HEK293 (cell line): ENCODE results near the gene SUOX.

Experiments used
- FEZF1 ChIP-seq: fragments of 450-650 bp; formaldehyde crosslinking; IDR thresholded peaks from 2 replicates; pipeline ENCODE4 v1.5.1; 2016; ENCODE audit warnings: missing biosample characterization, missing genetic modification characterization
- GLI2 ChIP-seq: fragments of 450-650 bp; formaldehyde crosslinking; IDR thresholded peaks from 2 replicates; pipeline ENCODE4; 2017; ENCODE audit warnings: missing biosample characterization, missing genetic modification characterization, low read depth, borderline replicate concordance
- GLI4 ChIP-seq: fragments of 450-650 bp; formaldehyde crosslinking; IDR thresholded peaks from 2 replicates; pipeline ENCODE4 v1.5.1; 2016; ENCODE audit warnings: missing biosample characterization, missing genetic modification characterization
- GLIS1 ChIP-seq: fragments of 450-650 bp; formaldehyde crosslinking; IDR thresholded peaks from 2 replicates; pipeline ENCODE4 v1.5.1; 2016; ENCODE audit warnings: missing biosample characterization, missing genetic modification characterization
- KLF10 ChIP-seq: fragments of 450-650 bp; IDR thresholded peaks from 2 replicates; pipeline ENCODE4 v1.5.1; 2018; ENCODE audit warnings: missing biosample characterization, mild to moderate bottlenecking, missing genetic modification characterization
- KLF16 ChIP-seq: fragments of 450-650 bp; formaldehyde crosslinking; IDR thresholded peaks from 2 replicates; pipeline ENCODE4 v1.5.1; 2017; ENCODE audit warnings: missing biosample characterization, missing genetic modification characterization
- MZF1 ChIP-seq: fragments of 450-650 bp; formaldehyde crosslinking; IDR thresholded peaks from 2 replicates; pipeline ENCODE4 v1.5.1; 2017; ENCODE audit warnings: missing biosample characterization, missing genetic modification characterization, borderline replicate concordance
- PATZ1 ChIP-seq: fragments of 450-650 bp; formaldehyde crosslinking; IDR thresholded peaks from 2 replicates; pipeline ENCODE4 v1.5.1; 2016; ENCODE audit warnings: missing biosample characterization, missing genetic modification characterization
- PRDM6 ChIP-seq: fragments of 450-650 bp; formaldehyde crosslinking; IDR thresholded peaks from 2 replicates; pipeline ENCODE4 v1.5.1; 2017; ENCODE audit warnings: missing biosample characterization, missing genetic modification characterization
- WT1 ChIP-seq: fragments of 450-650 bp; formaldehyde crosslinking; IDR thresholded peaks from 2 replicates; pipeline ENCODE4 v1.5.1; 2016; ENCODE audit warnings: missing biosample characterization, missing genetic modification characterization
- ZBTB10 ChIP-seq: fragments of 450-650 bp; formaldehyde crosslinking; IDR thresholded peaks from 2 replicates; pipeline ENCODE4 v1.5.1; 2016; ENCODE audit warnings: missing biosample characterization, missing genetic modification characterization
- ZBTB17 ChIP-seq: fragments of 450-650 bp; formaldehyde crosslinking; IDR thresholded peaks from 2 replicates; pipeline ENCODE4 v1.5.1; 2016; ENCODE audit warnings: missing biosample characterization, missing genetic modification characterization
- ZBTB20 ChIP-seq: fragments of 450-650 bp; formaldehyde crosslinking; IDR thresholded peaks from 2 replicates; pipeline ENCODE4 v1.5.1; 2016; ENCODE audit warnings: missing biosample characterization, missing genetic modification characterization
- ZBTB26 ChIP-seq: fragments of 450-650 bp; formaldehyde crosslinking; optimal IDR thresholded peaks from 2 replicates; pipeline ENCODE3; 2016; ENCODE audit warnings: missing biosample characterization, mild to moderate bottlenecking, missing genetic modification characterization
- ZIC2 ChIP-seq: fragments of 450-650 bp; formaldehyde crosslinking; IDR thresholded peaks from 2 replicates; pipeline ENCODE4 v1.5.1; 2016; ENCODE audit warnings: missing biosample characterization, missing genetic modification characterization
- ZNF138 ChIP-seq: fragments of 450-650 bp; formaldehyde crosslinking; IDR thresholded peaks from 2 replicates; pipeline ENCODE4 v1.5.1; 2016; ENCODE audit warnings: missing biosample characterization, missing genetic modification characterization, borderline replicate concordance
- ZNF2 ChIP-seq: fragments of 450-650 bp; formaldehyde crosslinking; IDR thresholded peaks from 2 replicates; pipeline ENCODE4 v1.5.1; 2016; ENCODE audit warnings: missing biosample characterization, missing genetic modification characterization
- ZNF366 ChIP-seq: fragments of 450-650 bp; formaldehyde crosslinking; conservative IDR thresholded peaks from 2 replicates; pipeline ENCODE4 v1.5.1; 2016; ENCODE audit warnings: missing biosample characterization, missing genetic modification characterization
- ZNF398 ChIP-seq: fragments of 450-650 bp; formaldehyde crosslinking; IDR thresholded peaks from 2 replicates; pipeline ENCODE4 v1.5.1; 2017; ENCODE audit warnings: missing biosample characterization, missing genetic modification characterization
- ZNF488 ChIP-seq: fragments of 450-650 bp; formaldehyde crosslinking; IDR thresholded peaks from 2 replicates; pipeline ENCODE4 v1.5.1; 2016; ENCODE audit warnings: missing biosample characterization, missing genetic modification characterization
- ZNF660 ChIP-seq: fragments of 450-650 bp; IDR thresholded peaks from 2 replicates; pipeline ENCODE4 v1.5.1; 2018; ENCODE audit warnings: missing biosample characterization, mild to moderate bottlenecking, missing genetic modification characterization
- ZNF670 ChIP-seq: fragments of 450-650 bp; formaldehyde crosslinking; IDR thresholded peaks from 2 replicates; pipeline ENCODE4 v1.5.1; 2016; ENCODE audit warnings: missing biosample characterization, missing genetic modification characterization, low read depth
- ZNF677 ChIP-seq: fragments of 450-650 bp; IDR thresholded peaks from 2 replicates; pipeline ENCODE4 v1.5.0; 2018; ENCODE audit warnings: missing biosample characterization, mild to moderate bottlenecking, missing genetic modification characterization, moderate library complexity
- ZNF692 ChIP-seq: fragments of 450-650 bp; formaldehyde crosslinking; IDR thresholded peaks from 2 replicates; pipeline ENCODE4 v1.5.1; 2016; ENCODE audit warnings: missing biosample characterization, missing genetic modification characterization
- ZNF830 ChIP-seq: fragments of 450-650 bp; IDR thresholded peaks from 2 replicates; pipeline ENCODE4 v1.5.0; 2018; ENCODE audit warnings: missing biosample characterization, missing genetic modification characterization, low read depth, mild to moderate bottlenecking, moderate library complexity

The SUOX gene

GRCh38 chr12:55972911-55973598, 24.0 kb upstream of the SUOX start (continued):
- TF ChIP-seq PRDM6 (no peak), KLF16 (no peak), KLF10 (no peak; the same call in 1 of the 2 replicates), ZNF398 (tag by site-specific recombination) (peak; percentile 62; the same call in 1 of the 2 replicates), GLI2 (tag by site-specific recombination) (no peak), ZIC2 (tag by site-specific recombination) (no peak), ZNF670 (tag by site-specific recombination) (no peak), ZNF138 (tag by site-specific recombination) (no peak), ZNF660 (tag by site-specific recombination) (peak; percentile 70; the same call in 1 of the 2 replicates), ZNF692 (tag by site-specific recombination) (peak; percentile 39; the same call in 1 of the 2 replicates), MZF1 (tag by site-specific recombination) (no peak), ZBTB20 (tag by site-specific recombination) (peak; percentile 97), ZNF366 (tag by site-specific recombination) (peak; percentile 79; the same call in 1 of the 2 replicates), FEZF1 (0 out of 2 replicates have a peak, but pooled peaks have one; percentile 22), ZBTB17 (tag by site-specific recombination) (peak; percentile 69; the same call in 1 of the 2 replicates), ZBTB10 (tag by site-specific recombination) (no peak), ZNF2 (tag by site-specific recombination) (peak; percentile 92), WT1 (tag by site-specific recombination) (no peak), ZNF488 (tag by site-specific recombination) (no peak), ZNF677 (no peak), ZNF830 (tag by site-specific recombination) (no peak), PATZ1 (peak; percentile 64), GLI4 (tag by site-specific recombination) (peak; percentile 84; the same call in 1 of the 2 replicates), ZBTB26 (tag by site-specific recombination) (no peak), GLIS1 (tag by site-specific recombination) (0 out of 2 replicates have a peak, but pooled peaks have one; percentile 9)
- TF ChIP-seq, all 188 proteins: peak for 46
